ENCODE measurements around the gene MAGT1. TPM values are rescaled to one million over a fixed set of nuclear protein-coding genes. Genes with fewer than 3 reads are reported as not detected.
"Not testable (repeated sequence)": the region's sequence is repeated elsewhere in the genome, so short reads cannot be mapped to it uniquely, and the experiment has no call there.

The MAGT1 gene
- total RNA-seq, 1 donor from 2014 or later, result 39.4 TPM

GRCh38 chrX:77831544-77831943, 63.7 kb downstream of the MAGT1 start:
- ATAC-seq, result not testable (repeated sequence)

- ATAC-seq, result not testable (repeated sequence)
Observed at GRCh38 chrX:77821989-77822388, 73.2 kb downstream of the MAGT1 start.

DNA sequence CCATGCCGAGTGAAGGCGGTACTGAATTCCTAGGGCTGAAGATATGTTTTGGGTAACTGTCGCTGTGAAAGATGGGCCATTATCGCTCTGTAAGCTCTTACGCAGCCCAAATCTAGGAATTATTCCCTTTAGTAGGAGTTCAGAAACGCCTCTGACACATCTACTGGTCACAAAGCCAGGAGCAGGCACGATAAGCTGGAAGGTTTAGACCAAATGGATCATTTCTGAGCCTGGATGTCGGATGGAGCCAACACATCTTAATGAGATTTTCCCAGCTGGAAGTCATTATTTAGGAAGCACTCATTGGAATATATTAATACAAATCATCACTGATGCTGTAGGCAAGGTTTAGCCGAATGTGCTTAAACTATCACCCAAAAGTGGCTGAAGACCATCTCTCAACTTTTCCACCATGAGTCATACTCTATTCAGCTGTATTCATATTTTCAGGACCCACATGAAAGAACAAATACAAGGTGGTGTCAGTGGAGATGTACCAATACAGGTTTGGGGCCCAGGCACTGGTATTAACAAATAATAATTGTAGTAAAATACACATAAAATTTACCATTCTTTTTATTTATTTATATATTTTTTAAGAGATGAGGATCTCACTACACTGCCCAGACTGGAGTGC, 75.0 kb downstream of the MAGT1 start:
- ATAC-seq, result no peak

DNA sequence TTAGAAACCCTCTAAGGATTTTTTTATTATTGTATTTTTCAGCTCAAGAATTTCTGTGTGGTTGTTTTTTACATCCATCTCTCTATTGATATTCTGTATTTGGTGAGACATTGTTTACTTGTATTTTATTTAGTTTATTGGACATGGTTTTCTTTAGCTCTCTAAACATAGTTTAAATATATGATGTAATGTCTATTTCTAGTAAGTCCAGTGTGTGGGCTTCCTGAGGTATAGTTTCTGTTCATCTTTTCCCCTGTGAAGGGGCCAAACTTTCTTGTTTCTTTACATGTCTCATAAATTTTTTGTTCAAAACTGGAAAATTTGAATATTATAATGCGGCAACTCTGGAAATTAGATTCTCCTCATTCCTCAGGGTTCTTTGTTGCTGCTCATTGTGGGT, 81.0 kb downstream of the MAGT1 start:
- ATAC-seq, result no peak

DNA sequence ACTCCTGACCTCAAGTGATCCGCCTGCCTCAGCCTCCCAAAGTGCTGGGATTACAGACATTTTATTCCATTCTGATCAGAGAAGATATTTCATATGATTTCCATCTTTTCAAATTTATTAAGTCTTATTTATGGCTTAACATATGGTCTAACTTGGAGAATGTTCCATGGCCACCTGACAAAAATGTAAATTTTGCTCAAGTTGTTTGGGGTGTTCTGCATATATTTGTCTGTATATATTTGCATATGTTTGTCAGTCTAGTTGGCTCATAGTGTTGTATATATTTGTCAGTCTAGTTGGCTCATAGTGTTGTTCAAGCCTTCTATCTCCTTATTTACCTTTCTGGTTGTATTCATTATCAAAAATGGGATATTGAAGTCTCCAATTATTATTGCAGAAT, 93.0 kb downstream of the MAGT1 start:
- no peak for ATAC-seq

GRCh38 chrX:77795124-77795523, 100.1 kb downstream of the MAGT1 start:
- no peak for ATAC-seq

GRCh38 chrX:77793946-77794345, 101.3 kb downstream of the MAGT1 start:
- peak; percentile 76 for ATAC-seq

DNA sequence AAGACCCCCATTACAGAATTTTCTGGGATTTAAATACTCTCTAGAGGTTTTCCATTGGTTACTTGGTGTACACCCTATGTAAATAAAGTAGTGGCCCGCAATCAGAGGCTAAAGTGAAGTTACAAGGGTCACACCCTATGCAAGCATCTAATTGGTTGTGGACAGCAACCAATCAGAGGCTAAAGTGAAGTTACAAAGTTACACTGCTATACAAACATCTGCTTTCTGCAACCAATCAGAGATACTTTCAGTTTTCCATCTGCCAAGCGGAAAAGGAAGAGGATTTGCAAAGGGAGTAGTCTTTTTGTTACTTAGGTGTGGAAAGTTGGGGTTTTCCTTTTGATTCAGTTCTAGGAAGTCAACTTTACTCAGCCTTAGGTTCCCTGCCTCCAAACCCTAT, 107.2 kb downstream of the MAGT1 start:
- ATAC-seq, result peak; percentile 71

DNA sequence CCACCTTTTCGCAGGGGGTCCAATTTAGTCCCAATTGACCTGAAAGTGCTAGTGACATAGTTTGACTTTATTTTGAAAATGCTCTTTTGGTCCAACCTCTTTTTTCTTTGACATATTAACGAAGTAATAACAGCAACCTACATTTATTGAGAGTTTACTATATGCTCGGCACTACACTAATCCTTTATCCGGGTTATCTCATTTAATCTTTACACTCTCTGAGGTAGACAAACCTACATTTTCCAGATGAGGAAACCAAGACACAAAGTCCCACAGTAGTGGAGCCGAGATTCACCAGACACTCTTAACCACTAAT, 108.9 kb downstream of the MAGT1 start:
- ATAC-seq, result no peak

- ATAC-seq, result peak; percentile 81
Observed at GRCh38 chrX:77785486-77786364, 109.5 kb downstream of the MAGT1 start, which contains the start of gene ATRX. TSS of gene ATRX (minus strand) at chrX:77786216. CDS start at chrX:77786001, 215 bp downstream.

DNA sequence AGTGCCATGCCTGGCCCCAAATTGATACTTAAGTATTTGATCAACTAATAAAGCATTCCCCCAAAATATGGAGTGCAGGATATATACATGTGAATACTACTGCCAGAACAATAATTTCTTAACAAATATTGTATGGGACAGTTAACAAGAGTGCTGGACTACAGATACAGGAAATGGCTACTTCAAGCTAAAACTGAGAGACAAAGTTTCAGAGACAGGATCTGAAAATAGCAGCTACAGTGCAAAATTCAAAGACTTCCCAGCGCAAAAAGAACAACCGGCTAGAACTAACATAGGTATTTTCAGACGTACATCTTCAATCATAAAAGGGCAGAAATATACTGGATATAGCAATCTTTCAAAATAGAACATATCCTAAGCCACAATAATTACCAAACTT, 115.5 kb downstream of the MAGT1 start:
- no peak for ATAC-seq

GRCh38 chrX:77776659-77777058, 118.6 kb downstream of the MAGT1 start:
- no peak for ATAC-seq

Other genes starting within 250 kb of the MAGT1 start
- gene ATRX, start 109.2 kb downstream of the MAGT1 start, total RNA-seq, result 34.2 TPM
- 359 TPM for gene COX7B, start 4.0 kb upstream of the MAGT1 start, total RNA-seq
- gene ATP7A, start 15.3 kb upstream of the MAGT1 start, total RNA-seq, result 8.7 TPM
- 0.44 TPM for gene PGAM4, start 74.2 kb upstream of the MAGT1 start, total RNA-seq
- gene PGK1, start 208.8 kb upstream of the MAGT1 start, total RNA-seq, result 398 TPM
- 8.8 TPM for gene TAF9B, start 244.2 kb upstream of the MAGT1 start, total RNA-seq